MM.1S (cell line): ENCODE data around the gene TMEM119.

Experiments
- CTCF ChIP-seq: fragments of 300-600 bp; sonication (generic); IDR thresholded peaks from 2 replicates; pipeline ENCODE4 v1.5.1; 2016; ENCODE audit warnings: antibody characterized with exemption, low read length, mixed read lengths
- EZH2phosphoT487 ChIP-seq: fragments of 300-600 bp; sonication (generic); IDR thresholded peaks from 2 replicates; pipeline ENCODE4 v1.6.1; 2018; ENCODE audit warnings: antibody characterized with exemption, low read length

- TF ChIP-seq CTCF: no peak
- TF ChIP-seq EZH2phosphoT487: no peak
Measured at GRCh38 chr12:108620236-108620879, 22.5 kb upstream of the TMEM119 start.
